NCI-H69 (cell line): ENCODE measurements around the gene PPP1R14C.
A peak's percentile ranks its signal among the peaks of the same experiment; 100 is the strongest.

Experiments
- DNase-seq: peaks from one replicate; lab custom pipeline; 2025; lab: John Stamatoyannopoulos, UW

Gene PPP1R14C

GRCh38 chr6:150272264-150272975 is 129.6 kb downstream of the PPP1R14C start:
- DNase-seq: no peak

- DNase-seq: no peak
Observed at GRCh38 chr6:150272976-150273315, 130.1 kb downstream of the PPP1R14C start.

- peak; percentile 81 for DNase-seq
Observed at GRCh38 chr6:150273457-150274309, 130.8 kb downstream of the PPP1R14C start.

GRCh38 chr6:150275489-150275888 is 132.6 kb downstream of the PPP1R14C start:
- DNase-seq: peak; percentile 33

GRCh38 chr6:150276168-150276936 is 133.5 kb downstream of the PPP1R14C start:
- no peak for DNase-seq

GRCh38 chr6:150276937-150277742 is 134.3 kb downstream of the PPP1R14C start:
- no peak for DNase-seq

GRCh38 chr6:150279533-150279932 is 136.7 kb downstream of the PPP1R14C start:
- DNase-seq: no peak

GRCh38 chr6:150280703-150281102 is 137.9 kb downstream of the PPP1R14C start:
- DNase-seq: no peak

GRCh38 chr6:150281767-150282166 is 138.9 kb downstream of the PPP1R14C start:
- no peak for DNase-seq

- DNase-seq: no peak
Observed at GRCh38 chr6:150282806-150283205, 140.0 kb downstream of the PPP1R14C start.

GRCh38 chr6:150286460-150286859 is 143.6 kb downstream of the PPP1R14C start:
- no peak for DNase-seq

- peak; percentile 32 for DNase-seq
Observed at GRCh38 chr6:150286912-150287311, 144.1 kb downstream of the PPP1R14C start.

- DNase-seq: no peak
Observed at GRCh38 chr6:150288456-150288855, 145.6 kb downstream of the PPP1R14C start.

GRCh38 chr6:150289454-150290071 is 146.7 kb downstream of the PPP1R14C start:
- no peak for DNase-seq

GRCh38 chr6:150290429-150290828 is 147.6 kb downstream of the PPP1R14C start:
- DNase-seq: no peak

GRCh38 chr6:150291968-150292710 is 149.3 kb downstream of the PPP1R14C start:
- DNase-seq: no peak

GRCh38 chr6:150293019-150293418 is 150.2 kb downstream of the PPP1R14C start:
- DNase-seq: no peak

- no peak for DNase-seq
Observed at GRCh38 chr6:150293423-150294173, 150.8 kb downstream of the PPP1R14C start.

- DNase-seq: no peak
Observed at GRCh38 chr6:150296890-150297289, 154.0 kb downstream of the PPP1R14C start.
